PC-9 (cell line): ENCODE data around the gene PEX14. TPM values are rescaled to one million over a fixed set of nuclear protein-coding genes. Genes with fewer than 3 reads are reported as not detected.

Experiments
- BruUV-seq: library from RNA; stranded (reverse); fragments of 400-500 nt; replicated peaks from 2 replicates; lab custom pipeline; 2021; lab: Mats Ljungman, UMichigan
- CTCF ChIA-PET: fragments of 300-600 bp; sonication (Branson Sonifier 250); formaldehyde crosslinking; loops from one replicate; lab custom pipeline; 2022; ENCODE audit warnings: antibody characterized with exemption; lab: Charles Lee
- POLR2A ChIA-PET: fragments of 300-600 bp; sonication (Branson Sonifier 250); formaldehyde crosslinking; loops from one replicate; lab custom pipeline; 2022; ENCODE audit warnings: antibody characterized with exemption; ENCODE audit not compliant: unreplicated experiment; lab: Charles Lee
- DNase-seq, 2 experiments: peaks; one replicate each; pipeline versions ENCODE4 v3.0.0 to v3.0.0-alpha.2; 2015 to 2022; ENCODE audit warnings: mixed read lengths in 1 of 2
- H2AFZ ChIP-seq: fragments of 200-600 bp; sonication (generic); 2 replicates; pipeline ENCODE4 v1.8.1; 2017; ENCODE audit warnings: antibody characterized with exemption
- H3F3A ChIP-seq: fragments of 200-600 bp; sonication (generic); 2 replicates; pipeline ENCODE4 v1.8.1; 2017; ENCODE audit warnings: antibody characterized with exemption, mild to moderate bottlenecking, low read depth; ENCODE audit not compliant: insufficient read depth
- H3K27ac ChIP-seq: fragments of 200-600 bp; sonication (generic); 2 replicates; pipeline ENCODE4 v1.6.1; 2016; ENCODE audit warnings: mixed run types
- H3K27me3 ChIP-seq: fragments of 200-600 bp; sonication (generic); 2 replicates; pipeline ENCODE4 v1.6.1; 2016; ENCODE audit warnings: low read depth, mixed run types; ENCODE audit not compliant: insufficient read depth
- H3K36me3 ChIP-seq: fragments of 200-600 bp; sonication (generic); 2 replicates; pipeline ENCODE4 v1.6.1; 2016; ENCODE audit warnings: low read depth, mixed run types
- H3K4me1 ChIP-seq: fragments of 200-600 bp; sonication (generic); replicated peaks from 2 replicates; pipeline ENCODE4 v1.6.1; 2016; ENCODE audit warnings: mixed run types; ENCODE audit not compliant: insufficient read depth
- H3K4me2 ChIP-seq: fragments of 200-600 bp; sonication (generic); 2 replicates; pipeline ENCODE4 v1.6.1; 2017; ENCODE audit warnings: mixed run types
- H3K4me3 ChIP-seq: fragments of 200-600 bp; sonication (generic); 2 replicates; pipeline ENCODE4 v1.6.1; 2016; ENCODE audit warnings: mixed run types
- H3K79me2 ChIP-seq: fragments of 200-600 bp; sonication (generic); 2 replicates; pipeline ENCODE4 v1.6.1; 2017; ENCODE audit warnings: low read depth, mixed run types
- H3K9me2 ChIP-seq: fragments of 200-600 bp; sonication (generic); 2 replicates; pipeline ENCODE4 v1.8.1; 2017; ENCODE audit warnings: mild to moderate bottlenecking; ENCODE audit not compliant: insufficient read depth
- H3K9me3 ChIP-seq: fragments of 200-600 bp; sonication (generic); 2 replicates; pipeline ENCODE4 v1.8.1; 2016; ENCODE audit warnings: low read depth; ENCODE audit not compliant: insufficient read depth
- H4K20me1 ChIP-seq: fragments of 200-600 bp; sonication (generic); 2 replicates; pipeline ENCODE4 v1.8.1; 2017; ENCODE audit not compliant: insufficient read depth
- EZH2 ChIP-seq: fragments of 200-600 bp; sonication (generic); IDR thresholded peaks from 2 replicates; pipeline ENCODE4 v1.8.0; 2017; ENCODE audit warnings: antibody characterized with exemption, low read depth
- intact Hi-C: fragments of 100-400 bp; cut with micrococcal nuclease; formaldehyde crosslinking; loops from one replicate; pipeline ENCODE4 v1.10.0; 2022; ENCODE audit not compliant: unreplicated experiment
- total RNA-seq: library from RNA; stranded (reverse); gene quantifications from 2 replicates; pipeline ENCODE4 v1.2.3, GENCODE V29; 2021
- TF ChIP-seq, protein P1 (sequence below): fragments of 200-600 bp; sonication (generic); conservative IDR thresholded peaks from 2 replicates; pipeline ENCODE4 v1.6.1; 2017; ENCODE audit warnings: mixed run types, antibody characterized with exemption, mild to moderate bottlenecking, moderate library complexity

Gene PEX14
- total RNA-seq, 1 experiment from 2014 or later = 28.3 TPM

DNA sequence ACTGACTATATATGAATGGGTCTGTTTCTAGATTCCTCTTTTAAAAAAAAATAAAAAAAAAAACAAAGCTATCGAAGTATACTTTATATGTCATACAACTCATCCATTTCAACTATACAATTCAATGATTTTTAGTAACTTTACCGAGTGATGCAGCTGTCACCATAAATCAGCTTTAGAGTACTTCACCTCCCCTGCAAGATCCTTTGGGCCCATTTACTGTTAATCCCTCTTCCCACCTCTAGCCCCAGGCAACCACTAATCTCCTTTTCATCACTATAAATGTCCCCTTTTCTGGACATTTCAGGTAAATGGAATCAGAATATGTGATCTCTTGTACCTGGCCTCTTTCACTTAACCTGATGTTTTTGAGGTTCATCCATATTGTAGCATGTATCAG is 133.9 kb downstream of the PEX14 start:
- no peaks in the 10 kb centered on the region for H3K27me3 ChIP-seq
- H3K4me3 ChIP-seq = no peak overlapping the region
- intact Hi-C loops = no loop called here
- TF ChIP-seq, protein P1, sequence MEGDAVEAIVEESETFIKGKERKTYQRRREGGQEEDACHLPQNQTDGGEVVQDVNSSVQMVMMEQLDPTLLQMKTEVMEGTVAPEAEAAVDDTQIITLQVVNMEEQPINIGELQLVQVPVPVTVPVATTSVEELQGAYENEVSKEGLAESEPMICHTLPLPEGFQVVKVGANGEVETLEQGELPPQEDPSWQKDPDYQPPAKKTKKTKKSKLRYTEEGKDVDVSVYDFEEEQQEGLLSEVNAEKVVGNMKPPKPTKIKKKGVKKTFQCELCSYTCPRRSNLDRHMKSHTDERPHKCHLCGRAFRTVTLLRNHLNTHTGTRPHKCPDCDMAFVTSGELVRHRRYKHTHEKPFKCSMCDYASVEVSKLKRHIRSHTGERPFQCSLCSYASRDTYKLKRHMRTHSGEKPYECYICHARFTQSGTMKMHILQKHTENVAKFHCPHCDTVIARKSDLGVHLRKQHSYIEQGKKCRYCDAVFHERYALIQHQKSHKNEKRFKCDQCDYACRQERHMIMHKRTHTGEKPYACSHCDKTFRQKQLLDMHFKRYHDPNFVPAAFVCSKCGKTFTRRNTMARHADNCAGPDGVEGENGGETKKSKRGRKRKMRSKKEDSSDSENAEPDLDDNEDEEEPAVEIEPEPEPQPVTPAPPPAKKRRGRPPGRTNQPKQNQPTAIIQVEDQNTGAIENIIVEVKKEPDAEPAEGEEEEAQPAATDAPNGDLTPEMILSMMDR = no peak
- no peak for TF ChIP-seq EZH2
- H4K20me1 ChIP-seq = no peaks in the 10 kb centered on the region
- H3K4me1 ChIP-seq = no peaks in the 10 kb centered on the region
- no peaks in the 10 kb centered on the region for H3K79me2 ChIP-seq
- ChIA-PET CTCF (no interaction called here), POLR2A (interaction anchor here (0.6 kb wide), 1 partner anchor 1056 kb away, joined by 3 read pairs; no protein-coding TSS in a partner anchor)
- no peak overlapping the region for H2AFZ ChIP-seq
- H3K4me2 ChIP-seq = no peak overlapping the region
- BruUV-seq = no TSS peak
- no peaks in the 10 kb centered on the region for H3K36me3 ChIP-seq
- no peaks in the 10 kb centered on the region for H3F3A ChIP-seq
- H3K9me2 ChIP-seq = no peaks in the 10 kb centered on the region
- H3K27ac ChIP-seq = no peak overlapping the region
- no peak for DNase-seq
- H3K9me3 ChIP-seq = no peaks in the 10 kb centered on the region

- no peak overlapping the region for H3K27ac ChIP-seq
- no peak overlapping the region for H3K4me2 ChIP-seq
- intact Hi-C loops = no loop called here
- H3K4me3 ChIP-seq = no peak overlapping the region
- H4K20me1 ChIP-seq = no peaks in the 10 kb centered on the region
- no peaks in the 10 kb centered on the region for H3K36me3 ChIP-seq
- H3K9me2 ChIP-seq = no peaks in the 10 kb centered on the region
- H3K27me3 ChIP-seq = no peaks in the 10 kb centered on the region
- no TSS peak for BruUV-seq
- ChIA-PET CTCF (no interaction called here), POLR2A (no interaction called here)
- no peaks in the 10 kb centered on the region for H3K4me1 ChIP-seq
- TF ChIP-seq, protein P1 = no peak
- no peak for TF ChIP-seq EZH2
- no peaks in the 10 kb centered on the region for H3F3A ChIP-seq
- no peak for DNase-seq
- H2AFZ ChIP-seq = no peak overlapping the region
- no peaks in the 10 kb centered on the region for H3K79me2 ChIP-seq
- no peaks in the 10 kb centered on the region for H3K9me3 ChIP-seq
These were observed 136.3 kb downstream of the PEX14 start for GRCh38 chr1:10610901-10611600.

GRCh38 chr1:10612436-10613160 is 137.8 kb downstream of the PEX14 start:
- H4K20me1 ChIP-seq = no peaks in the 10 kb centered on the region
- H3F3A ChIP-seq = no peaks in the 10 kb centered on the region
- no peak overlapping the region for H2AFZ ChIP-seq
- POLR2A ChIA-PET = interaction anchor here (0.6 kb wide), 1 partner anchor 23 kb away, joined by 3 read pairs; no protein-coding TSS in a partner anchor
- intact Hi-C loops = no loop called here
- CTCF ChIA-PET = interaction anchor here (0.5 kb wide), 1 partner anchor 262 kb away, joined by 4 read pairs; no protein-coding TSS in a partner anchor
- no peak overlapping the region for H3K27ac ChIP-seq
- no peaks in the 10 kb centered on the region for H3K79me2 ChIP-seq
- no peaks in the 10 kb centered on the region for H3K9me3 ChIP-seq
- no peak overlapping the region for H3K4me2 ChIP-seq
- no peak overlapping the region for H3K4me3 ChIP-seq
- no peaks in the 10 kb centered on the region for H3K4me1 ChIP-seq
- BruUV-seq = no TSS peak
- no peaks in the 10 kb centered on the region for H3K27me3 ChIP-seq
- TF ChIP-seq EZH2 = no peak
- TF ChIP-seq, protein P1 = no peak
- no peak for DNase-seq
- no peaks in the 10 kb centered on the region for H3K36me3 ChIP-seq
- no peaks in the 10 kb centered on the region for H3K9me2 ChIP-seq
